ENCODE results near the gene BAAT. TPM values are rescaled to one million over a fixed set of nuclear protein-coding genes. Genes with fewer than 3 reads are reported as not detected.

The BAAT gene
- under 0.01 TPM in 1 of 2 replicates, not detected in the other for total RNA-seq

GRCh38 chr9:101384873-101385536 lies at the start of gene BAAT:
TSS of gene BAAT (minus strand) at chr9:101385006. CDS start at chr9:101371404, 13,602 bp downstream.

GRCh38 chr9:101398068-101398929 lies 13.5 kb upstream of the BAAT start, which contains the start of the genes MRPL50 and ZNF189:
TSS of gene MRPL50 (minus strand) at chr9:101398618. CDS start at chr9:101398592, 26 bp downstream.
TSS of gene ZNF189 (plus strand) at chr9:101398851. CDS start at chr9:101399157, 306 bp downstream.

Other genes with a start within 250 kb of the BAAT start
- 10.2 and 14.5 TPM in 2 replicates for gene MRPL50, start 13.6 kb upstream of the BAAT start, total RNA-seq
- gene ZNF189, start 13.8 kb upstream of the BAAT start, total RNA-seq = 15.4 and 32.8 TPM in 2 replicates
- gene ALDOB, start 50.8 kb upstream of the BAAT start, total RNA-seq = 0.06 TPM in 1 of 2 replicates, not detected in the other
- 17.3 and 37.6 TPM in 2 replicates for gene RNF20, start 148.8 kb upstream of the BAAT start, total RNA-seq
- gene PPP3R2, start 210.0 kb upstream of the BAAT start, total RNA-seq = not detected in 2 replicates